Transverse colon (tissue), 4 donors: ENCODE results near the gene BMP7. TPM values are rescaled to one million over a fixed set of nuclear protein-coding genes. Genes with fewer than 3 reads are reported as not detected.

Source experiments
- DNase-seq: peaks from one replicate; pipeline ENCODE4 v3.0.0-alpha.2; 2019
- H3K27ac ChIP-seq, 4 donors: fragments of 200-600 bp; sonication (generic); 2 replicates each; pipeline ENCODE4 v1.5.1; 2016 to 2018; ENCODE audit warnings: inconsistent platforms in 4 of 4
- H3K27me3 ChIP-seq: fragments of 200-600 bp; sonication (generic); 2 replicates; pipeline ENCODE4 v1.5.1; 2017; ENCODE audit warnings: inconsistent platforms
- H3K36me3 ChIP-seq, 4 donors: fragments of 200-600 bp; sonication (generic); 2 replicates each; pipeline ENCODE4 v1.5.1; 2017 to 2019; ENCODE audit warnings: inconsistent platforms in 4 of 4
- H3K4me1 ChIP-seq, 4 donors: fragments of 200-600 bp; sonication (generic); 2 replicates each; pipeline ENCODE4 v1.5.1; 2017 to 2020; ENCODE audit warnings: inconsistent platforms in 4 of 4
- H3K4me3 ChIP-seq, 4 donors: fragments of 200-600 bp; sonication (generic); 1 replicate in 1 of 4; 2 replicates in 3 of 4; pipeline versions ENCODE4 v1.5.1 to v1.6.1; 2017 to 2019; ENCODE audit warnings: inconsistent platforms in 4 of 4
- H3K9me3 ChIP-seq, 2 donors: fragments of 200-600 bp; sonication (generic); 2 replicates each; pipeline ENCODE4 v1.5.1; 2017 to 2019; ENCODE audit warnings: inconsistent platforms in 2 of 2
- CTCF ChIP-seq, 5 experiments: fragments of 200-600 bp in 3 of 5; fragments of 450-650 bp in 2 of 5; sonication (generic) in 3 of 5; IDR thresholded peaks; 1 replicate in 2 of 5; 2 replicates in 3 of 5; pipeline ENCODE4 v1.5.1; 2016 to 2017; ENCODE audit warnings: antibody characterized with exemption in 5 of 5, inconsistent platforms in 3 of 5, mild to moderate bottlenecking in 2 of 5, moderate library complexity in 1 of 5
- EP300 ChIP-seq: sonication (generic); formaldehyde crosslinking; IDR thresholded peaks from one replicate; pipeline ENCODE4 v1.6.1; 2017; ENCODE audit warnings: antibody characterized with exemption, low read depth
- POLR2A ChIP-seq: fragments of 450-650 bp; IDR thresholded peaks from one replicate; pipeline ENCODE4 v1.6.1; 2016; ENCODE audit warnings: antibody characterized with exemption, mild to moderate bottlenecking, moderate library complexity
- POLR2AphosphoS5 ChIP-seq, 3 donors: sonication (generic); formaldehyde crosslinking; IDR thresholded peaks; one replicate each; pipeline ENCODE4 v1.6.1; 2016; ENCODE audit warnings: antibody characterized with exemption in 3 of 3
- WGBS, 2 donors: methylation state at CpG; one replicate each; pipeline ENCODE4 v1.1.5; 2018; ENCODE audit warnings: low coverage in 1 of 2; 5-methylcytosine and 5-hydroxymethylcytosine counted together
- in situ Hi-C, 4 donors: fragments of 200-750 bp; cut with MboI; loops; one replicate each; pipeline versions ENCODE4 v1.15.0 to v1.15.1; 2017; ENCODE audit warnings: low sequenced_read_pairs in 3 of 4, low pct_ligation_motif_present in 1 of 4, low pct_unique_long_range_greater_than_20kb in 1 of 4
- intact Hi-C: fragments of 100-400 bp; cut with DNase I; formaldehyde crosslinking; loops from one replicate; pipeline ENCODE4 v1.15.1; 2023; ENCODE audit warnings: low total_unique reads
- total RNA-seq, 4 donors: library from RNA; depleted of rRNA; stranded (reverse); fragments of >200 nt; gene quantifications; one replicate each; pipeline ENCODE4 v1.1.0, GENCODE V29; 2016

BMP7 gene
- total RNA-seq, 4 donors from 2014 or later, result 1.4 to 2.2 (median 1.5) TPM; not detected in 1

- Histone ChIP-seq H3K4me3 (no peak overlapping the region), H3K9me3 (no peaks in the 10 kb centered on the region), H3K4me1 (no peaks in the 10 kb centered on the region), H3K36me3 (no peaks in the 10 kb centered on the region), H3K27ac (no peak overlapping the region), H3K27me3 (no peaks in the 10 kb centered on the region)
- 95 to 100% methylated on average over 1 to 10 of the region's 10 CpGs for WGBS, 2 donors
- in situ Hi-C loops, result no loop called here
- DNase-seq, result no peak
- no peak for TF ChIP-seq POLR2A
- intact Hi-C loops, result no loop called here
Observed at GRCh38 chr20:57129303-57129702, 137.1 kb downstream of the BMP7 start.

GRCh38 chr20:57128044-57128757 lies 138.2 kb downstream of the BMP7 start:
- intact Hi-C loops (no loop called here), in situ Hi-C loops (no loop called here)
- WGBS, 2 donors, result 78% methylated on average over 15 of the region's 15 CpGs; no CpG with 5 or more reads in 1 of the 2 donors
- no peaks in the 10 kb centered on the region for H3K36me3 ChIP-seq
- H3K27me3 ChIP-seq, result no peaks in the 10 kb centered on the region
- H3K4me3 ChIP-seq, result no peak overlapping the region
- H3K27ac ChIP-seq, result no peak overlapping the region
- DNase-seq, result no peak
- no peaks in the 10 kb centered on the region for H3K4me1 ChIP-seq
- no peaks in the 10 kb centered on the region for H3K9me3 ChIP-seq
- no peak for TF ChIP-seq POLR2A
- no peak for TF ChIP-seq EP300
- no peak for TF ChIP-seq POLR2AphosphoS5 (IDR thresholded peaks at IDR 0.05)
- TF ChIP-seq CTCF (IDR thresholded peaks at IDR 0.05), result no peak

- intact Hi-C loops (no loop called here), in situ Hi-C loops (no loop called here)
- TF ChIP-seq POLR2A (no peak), CTCF (IDR thresholded peaks at IDR 0.05) (no peak), EP300 (no peak)
- H3K4me3 ChIP-seq, result no peak overlapping the region
- DNase-seq, result no peak
- no peaks in the 10 kb centered on the region for H3K27me3 ChIP-seq
- H3K27ac ChIP-seq, result no peak overlapping the region
- no peaks in the 10 kb centered on the region for H3K9me3 ChIP-seq
- H3K4me1 ChIP-seq, result no peaks in the 10 kb centered on the region
- no peaks in the 10 kb centered on the region for H3K36me3 ChIP-seq
- WGBS, 2 donors, result 65 to 72% methylated on average over 12 to 17 of the region's 17 CpGs
Observed at GRCh38 chr20:57126481-57127092, 139.9 kb downstream of the BMP7 start.

GRCh38 chr20:57124800-57125517 lies 141.5 kb downstream of the BMP7 start:
- Histone ChIP-seq H3K36me3 (no peaks in the 10 kb centered on the region), H3K27ac (no peak overlapping the region)

More at GRCh38 chr20:57124800-57125517, 141.5 kb downstream of the BMP7 start:
- intact Hi-C loops (no loop called here), in situ Hi-C loops (no loop called here)
- no peak for TF ChIP-seq CTCF (IDR thresholded peaks at IDR 0.05)
- TF ChIP-seq POLR2AphosphoS5 (IDR thresholded peaks at IDR 0.05), result no peak
- no peak for TF ChIP-seq EP300
- TF ChIP-seq POLR2A, result no peak
- Histone ChIP-seq H3K4me1 (no peaks in the 10 kb centered on the region), H3K4me3 (no peak overlapping the region), H3K9me3 (no peaks in the 10 kb centered on the region), H3K27me3 (no peaks in the 10 kb centered on the region)
- no peak for DNase-seq
- WGBS, 2 donors, result 43 to 54% methylated on average over 7 to 12 of the region's 12 CpGs
